HG02885 (cell line): ENCODE measurements around the gene CAVIN2.

Experiments
- ATAC-seq: cut with Tn5 transposase; IDR thresholded peaks from one replicate; pipeline ENCODE4 v1.9.1; 2021; ENCODE audit warnings: mild to moderate bottlenecking; ENCODE audit not compliant: unreplicated experiment, poor library complexity

Gene CAVIN2, protein sequence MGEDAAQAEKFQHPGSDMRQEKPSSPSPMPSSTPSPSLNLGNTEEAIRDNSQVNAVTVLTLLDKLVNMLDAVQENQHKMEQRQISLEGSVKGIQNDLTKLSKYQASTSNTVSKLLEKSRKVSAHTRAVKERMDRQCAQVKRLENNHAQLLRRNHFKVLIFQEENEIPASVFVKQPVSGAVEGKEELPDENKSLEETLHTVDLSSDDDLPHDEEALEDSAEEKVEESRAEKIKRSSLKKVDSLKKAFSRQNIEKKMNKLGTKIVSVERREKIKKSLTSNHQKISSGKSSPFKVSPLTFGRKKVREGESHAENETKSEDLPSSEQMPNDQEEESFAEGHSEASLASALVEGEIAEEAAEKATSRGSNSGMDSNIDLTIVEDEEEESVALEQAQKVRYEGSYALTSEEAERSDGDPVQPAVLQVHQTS

DNA sequence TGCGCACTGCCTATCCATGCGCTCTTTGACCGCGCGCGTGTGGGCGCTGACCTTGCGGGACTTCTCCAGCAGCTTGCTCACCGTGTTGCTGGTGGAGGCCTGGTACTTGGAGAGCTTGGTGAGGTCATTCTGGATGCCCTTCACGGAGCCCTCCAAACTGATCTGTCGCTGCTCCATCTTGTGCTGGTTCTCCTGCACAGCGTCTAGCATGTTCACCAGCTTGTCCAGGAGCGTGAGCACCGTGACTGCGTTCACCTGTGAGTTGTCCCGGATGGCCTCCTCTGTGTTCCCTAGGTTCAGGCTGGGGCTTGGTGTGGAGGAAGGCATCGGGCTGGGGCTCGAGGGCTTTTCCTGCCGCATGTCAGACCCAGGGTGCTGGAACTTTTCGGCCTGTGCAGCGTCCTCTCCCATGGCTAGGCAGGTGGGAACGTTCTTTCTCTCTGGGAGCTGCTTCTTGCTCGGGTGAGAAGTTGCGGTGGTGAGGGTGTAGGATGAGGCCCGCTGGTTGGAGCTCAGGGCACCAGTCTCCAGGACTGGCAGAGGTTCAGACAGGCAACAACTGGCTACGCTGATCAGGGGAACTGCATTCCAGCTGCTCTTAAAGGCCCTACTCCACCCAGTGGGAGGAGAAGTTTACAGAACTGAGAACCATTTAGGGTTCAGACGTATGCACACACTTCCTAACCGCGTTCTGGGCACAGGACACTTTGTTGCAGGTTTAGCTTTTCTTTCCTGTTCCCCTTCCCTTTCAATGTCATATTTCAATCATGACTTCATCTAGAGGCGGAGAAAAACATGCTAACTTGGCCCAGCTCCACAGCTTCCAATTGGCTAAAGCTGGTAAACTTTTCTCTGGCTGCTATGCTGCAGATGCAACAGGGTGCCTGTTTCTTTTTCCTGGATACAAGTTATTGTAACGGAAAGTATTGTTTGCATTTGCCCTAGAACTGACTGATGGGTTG, at the start of gene CAVIN2:
CAVIN2 (minus strand) TSS at position 574 of the 962 bp plus-strand sequence; CDS start at position 411, 163 bp downstream.
- peak; percentile 65 for ATAC-seq

DNA sequence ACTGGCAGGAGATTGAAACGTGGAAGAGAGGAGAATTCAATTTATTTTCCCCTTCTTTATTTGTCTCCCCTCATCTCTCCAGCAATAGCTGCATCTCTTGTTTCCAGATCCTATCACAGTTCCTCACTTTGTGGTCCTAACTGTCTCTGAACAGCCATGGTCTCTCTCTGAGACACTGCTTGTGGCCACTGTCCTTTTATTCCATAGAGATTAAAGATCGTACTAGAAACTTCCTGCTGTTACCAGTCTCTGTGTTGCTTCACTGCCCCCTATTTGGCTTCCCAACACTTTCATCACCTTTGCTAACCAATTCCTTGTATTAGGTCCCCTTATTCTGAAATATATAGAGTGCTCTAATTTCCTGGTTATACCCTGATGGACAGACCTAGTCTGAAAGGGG, 48.9 kb upstream of the CAVIN2 start:
- no peak for ATAC-seq

DNA sequence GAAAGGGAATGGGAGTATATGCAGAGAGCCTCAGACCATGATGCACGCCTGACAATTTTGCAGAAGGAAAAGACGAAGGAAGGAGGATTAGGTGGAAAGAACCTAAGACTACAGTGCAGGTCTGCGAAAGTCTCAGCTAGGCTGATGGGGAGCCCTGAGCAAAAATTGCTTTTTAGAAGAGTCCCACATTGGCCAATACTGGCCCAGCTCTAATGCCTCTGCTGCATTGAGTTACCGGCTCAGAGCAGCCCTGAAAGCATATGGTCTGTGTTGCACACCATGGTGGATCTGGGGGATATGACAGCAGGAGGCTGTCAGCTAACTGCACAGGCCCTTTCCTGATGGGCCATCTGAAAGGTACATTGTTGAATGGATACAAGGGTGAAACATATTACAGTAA, 48.3 kb upstream of the CAVIN2 start:
- no peak for ATAC-seq

DNA sequence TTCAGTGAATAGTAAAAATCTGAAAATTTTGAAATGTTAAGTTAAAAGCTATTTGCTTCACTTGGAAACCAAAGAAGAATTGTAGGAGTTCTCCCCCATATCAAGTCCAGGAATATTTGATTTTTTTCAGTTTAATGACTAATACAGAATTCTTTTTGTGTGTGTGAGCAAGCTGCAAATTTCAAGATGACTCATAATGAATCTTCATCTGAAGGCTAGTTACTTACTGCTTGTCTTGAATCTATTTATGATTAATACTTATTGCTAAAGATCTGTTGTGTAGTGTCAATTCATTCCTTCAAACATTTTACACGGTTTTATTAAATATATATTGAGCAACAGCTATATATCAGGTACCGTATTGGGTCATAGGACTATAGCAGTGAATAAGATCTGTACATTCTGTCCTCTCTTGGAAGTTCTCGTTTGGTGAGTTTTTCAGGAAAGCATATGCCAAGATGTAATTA, 47.8 kb upstream of the CAVIN2 start:
- ATAC-seq, result peak; percentile 42

DNA sequence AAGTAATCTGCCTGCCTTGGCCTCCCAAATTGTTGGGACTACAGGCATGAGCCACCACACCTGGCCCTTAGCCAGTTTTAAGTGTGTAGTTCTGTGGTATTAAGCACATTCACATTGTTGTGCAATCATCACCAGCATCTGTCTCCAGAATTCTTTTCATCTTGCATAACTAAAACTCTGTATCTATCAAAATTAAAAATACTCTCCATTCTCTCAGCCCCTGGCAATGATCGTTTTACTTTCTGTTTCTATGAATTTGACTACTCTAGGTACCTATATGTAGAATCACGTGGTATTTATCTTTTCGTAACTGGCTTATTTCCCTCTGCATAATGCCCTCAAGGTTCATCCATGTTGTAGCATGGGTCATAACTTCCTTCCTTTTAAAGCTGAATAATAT, 45.5 kb upstream of the CAVIN2 start:
- no peak for ATAC-seq

DNA sequence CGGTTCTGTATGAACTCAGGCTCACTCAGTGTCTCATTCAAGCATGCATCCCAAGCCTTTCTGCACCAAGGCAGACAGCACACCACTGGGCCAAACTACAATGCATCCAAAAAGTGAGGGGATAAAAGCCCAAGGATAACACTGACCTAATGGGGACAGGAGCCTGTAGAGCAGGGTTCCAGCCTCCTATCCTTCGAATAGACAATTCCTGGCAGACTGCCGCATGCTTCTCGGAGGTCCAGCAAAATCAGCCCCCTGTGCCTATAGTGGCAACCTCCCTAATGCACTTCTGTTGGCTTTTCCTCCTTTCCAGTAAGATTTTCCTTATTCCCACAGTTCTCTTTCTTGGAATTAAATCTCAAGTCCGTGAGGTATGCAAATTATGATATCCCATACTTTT, 44.8 kb upstream of the CAVIN2 start:
- ATAC-seq, result no peak

DNA sequence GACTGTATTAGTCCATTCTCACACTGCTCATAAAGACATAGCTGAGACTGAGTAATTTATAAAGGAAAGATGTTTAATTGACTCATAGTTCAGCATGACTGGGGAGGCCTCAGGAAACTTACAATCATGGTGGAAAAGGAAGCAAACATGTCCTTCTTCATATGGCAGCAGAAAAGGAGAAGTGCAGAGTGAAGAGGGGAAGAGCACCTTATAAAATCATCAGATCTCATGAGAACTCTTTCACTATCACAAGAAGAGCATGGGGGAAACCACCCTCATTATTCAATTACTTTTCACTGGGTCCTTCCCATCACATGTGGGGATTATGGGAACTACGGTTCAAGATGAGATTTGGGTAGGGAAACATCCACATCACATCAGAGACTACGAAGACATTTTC, 43.0 kb upstream of the CAVIN2 start:
- ATAC-seq, result no peak

DNA sequence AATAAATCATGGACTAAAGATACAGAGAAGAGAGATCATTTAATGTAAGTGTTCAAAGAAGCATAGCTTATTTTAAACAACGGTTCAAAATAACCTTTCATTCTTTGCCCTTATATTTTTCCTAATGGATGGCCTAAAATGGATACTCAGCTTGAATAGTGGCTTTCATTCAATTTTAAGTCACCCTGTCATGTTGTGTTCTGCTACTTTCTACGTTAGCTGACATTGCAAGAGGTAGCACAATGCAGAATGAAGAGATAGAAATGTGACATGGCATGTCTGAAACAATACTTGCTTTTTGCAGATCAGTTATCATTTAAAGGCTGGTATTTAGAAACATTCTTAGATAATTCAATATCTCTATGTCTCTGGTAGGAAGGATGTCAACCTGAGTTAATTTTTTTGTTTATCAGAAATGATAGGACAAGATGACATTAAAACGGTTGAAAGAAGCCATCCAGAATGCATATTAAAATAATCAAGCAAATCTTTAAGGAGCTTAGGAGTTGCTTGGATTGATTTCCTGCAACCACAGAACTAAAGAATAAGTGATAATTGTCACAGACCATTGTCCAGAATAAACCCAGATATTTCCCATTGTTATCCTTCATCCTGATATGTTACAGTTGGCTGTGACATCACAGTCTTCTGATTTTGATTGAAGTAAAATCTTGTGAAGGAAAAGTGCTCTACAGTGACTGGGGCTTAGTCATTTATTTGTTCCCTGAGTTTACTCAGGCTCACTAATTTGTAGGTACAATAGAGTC, 41.7 kb upstream of the CAVIN2 start:
- no peak for ATAC-seq

DNA sequence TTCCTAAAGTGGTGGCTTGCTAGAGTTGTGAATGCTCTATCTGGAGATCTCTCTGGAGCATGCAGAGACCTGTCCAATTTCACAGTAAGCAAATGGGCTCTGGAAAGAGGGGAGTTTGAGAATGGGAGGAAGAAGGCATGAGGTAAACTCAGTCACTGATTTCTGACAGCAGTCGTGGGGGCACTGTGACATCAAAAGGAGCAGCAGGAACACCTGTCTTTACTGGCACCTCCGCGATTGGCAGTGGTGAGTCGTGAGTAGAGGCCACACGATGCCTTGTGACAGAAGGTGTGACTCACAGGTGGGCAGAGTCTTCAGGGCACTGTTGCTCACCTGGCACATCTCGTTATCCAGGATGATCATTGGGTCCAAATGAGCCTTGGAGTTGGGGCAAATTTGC, 38.8 kb upstream of the CAVIN2 start:
- ATAC-seq, result no peak

DNA sequence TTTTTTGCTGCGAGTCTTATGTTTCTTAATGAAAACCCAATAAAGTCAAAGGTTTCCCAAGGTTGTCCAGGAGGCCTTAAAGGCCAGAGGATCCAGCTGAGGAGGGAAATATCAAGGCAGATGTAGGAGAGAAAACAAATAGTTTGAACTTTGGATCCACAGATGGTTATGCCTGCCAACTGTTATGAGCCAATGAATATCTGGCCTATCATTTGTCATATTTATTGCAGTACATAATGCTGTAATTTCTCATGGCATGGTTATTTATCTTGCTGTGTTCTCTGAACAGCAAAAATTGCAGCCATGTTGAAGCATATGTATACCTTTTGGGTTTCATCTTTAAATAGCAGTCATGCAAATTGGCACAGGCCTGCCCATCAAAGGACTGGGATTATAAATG, 38.2 kb upstream of the CAVIN2 start:
- ATAC-seq, result no peak

DNA sequence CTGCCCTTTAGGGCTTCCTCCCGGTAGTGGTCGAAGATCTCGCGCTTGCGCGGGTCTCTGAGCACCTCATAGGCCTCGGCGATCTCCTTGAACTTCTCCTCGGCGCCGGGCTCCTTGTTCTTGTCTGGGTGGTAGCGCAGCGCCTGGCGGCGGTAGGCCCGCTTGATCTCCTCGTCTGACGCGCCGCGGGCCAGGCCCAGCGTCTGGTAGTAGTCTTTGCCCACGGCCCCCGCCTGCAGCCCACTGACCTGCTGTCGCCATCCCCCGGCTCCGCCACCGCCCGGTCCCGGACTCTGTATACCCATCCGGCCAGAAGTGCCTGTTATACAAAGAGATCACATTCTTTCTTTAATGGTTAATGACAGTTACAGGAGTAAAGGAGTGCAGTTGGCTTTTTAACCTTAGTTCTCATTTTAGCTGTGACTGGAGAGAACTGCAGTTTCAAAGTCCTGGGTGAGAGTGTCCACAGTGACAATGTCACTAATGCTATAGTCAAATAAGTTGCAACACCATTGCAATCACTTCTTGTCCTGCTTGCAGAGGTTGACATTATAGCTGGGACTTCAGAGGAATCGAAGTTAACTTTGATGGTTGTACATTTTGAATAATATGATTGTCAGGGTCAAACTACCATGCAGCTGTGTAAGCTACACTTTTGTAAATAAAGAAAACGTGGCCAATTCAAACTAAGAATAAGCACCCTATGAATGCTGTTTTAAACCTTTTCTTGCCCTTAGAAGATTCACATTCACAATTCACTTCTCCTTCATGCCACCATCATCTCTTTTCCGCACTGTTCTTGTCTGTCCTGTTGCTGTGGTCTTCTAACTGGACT, 35.3 kb upstream of the CAVIN2 start:
- ATAC-seq, result no peak

DNA sequence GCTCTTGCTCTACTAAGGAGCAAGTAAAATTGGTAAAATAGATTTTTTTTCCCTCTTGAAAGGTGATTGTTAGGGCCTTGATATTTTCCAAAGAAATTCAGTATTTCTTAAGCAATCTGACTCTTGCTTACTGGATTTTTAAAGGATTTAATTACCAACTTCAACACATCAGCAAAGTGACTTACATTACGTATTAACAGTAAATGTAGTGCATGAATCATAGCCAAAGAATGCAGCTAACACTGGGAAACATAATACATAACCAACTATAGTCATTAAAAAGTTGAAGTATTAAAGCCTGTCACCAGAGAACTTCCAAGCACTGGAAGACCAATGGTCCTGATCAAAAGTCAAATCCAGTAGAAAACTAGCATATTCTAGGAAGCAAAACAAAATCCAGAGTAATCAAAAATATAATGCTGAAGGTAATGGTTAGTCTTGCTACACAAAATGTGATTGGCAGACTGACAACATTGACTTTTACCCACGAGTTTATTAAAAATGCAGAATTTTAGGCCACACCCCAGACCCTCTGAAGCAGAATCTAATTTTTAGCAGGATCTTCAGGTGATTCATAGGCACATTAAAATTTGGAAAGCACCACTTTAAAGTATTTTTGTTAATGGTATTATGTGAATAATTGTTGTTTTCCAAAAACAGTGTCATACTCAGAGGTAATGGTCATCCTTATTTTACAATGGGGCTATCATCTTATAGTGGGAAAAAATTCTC, 31.8 kb upstream of the CAVIN2 start:
- ATAC-seq, result no peak

DNA sequence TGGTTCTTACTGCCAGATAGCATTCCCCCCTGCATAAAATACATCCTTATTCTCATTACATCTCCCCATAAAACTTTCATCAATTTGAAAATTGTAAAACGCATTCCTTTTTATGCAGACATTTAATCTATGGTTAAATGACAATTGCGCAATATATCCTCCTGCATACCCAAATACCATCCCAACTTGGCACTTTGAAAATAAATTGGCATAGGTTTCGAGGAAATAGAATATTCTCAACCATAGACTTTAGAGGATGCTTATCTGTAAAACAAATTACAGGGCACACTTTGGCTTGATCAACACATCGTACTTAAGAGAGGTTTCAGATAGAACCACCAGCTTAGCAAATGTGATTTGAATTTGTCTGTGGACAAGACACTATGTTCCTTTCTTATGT, 31.0 kb upstream of the CAVIN2 start:
- no peak for ATAC-seq

DNA sequence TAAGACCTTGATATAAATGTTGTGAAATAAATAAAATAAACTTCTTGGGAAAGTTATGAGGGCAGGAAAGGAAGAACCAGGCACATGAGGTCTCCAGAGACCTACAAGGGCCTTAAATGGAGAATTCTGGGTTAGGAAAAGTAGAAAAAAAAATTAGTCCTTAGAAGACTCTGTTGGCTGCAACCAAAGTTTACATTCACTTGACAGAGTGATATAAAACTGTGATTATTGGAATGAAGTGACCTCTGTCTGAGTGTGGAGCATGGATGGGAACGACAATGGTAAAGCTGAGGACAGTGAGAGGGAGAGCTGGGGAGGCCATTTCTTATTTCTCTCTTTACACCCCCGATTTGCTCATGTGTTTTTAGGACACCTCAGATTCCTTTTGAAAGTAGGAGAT, 29.0 kb upstream of the CAVIN2 start:
- ATAC-seq, result no peak

DNA sequence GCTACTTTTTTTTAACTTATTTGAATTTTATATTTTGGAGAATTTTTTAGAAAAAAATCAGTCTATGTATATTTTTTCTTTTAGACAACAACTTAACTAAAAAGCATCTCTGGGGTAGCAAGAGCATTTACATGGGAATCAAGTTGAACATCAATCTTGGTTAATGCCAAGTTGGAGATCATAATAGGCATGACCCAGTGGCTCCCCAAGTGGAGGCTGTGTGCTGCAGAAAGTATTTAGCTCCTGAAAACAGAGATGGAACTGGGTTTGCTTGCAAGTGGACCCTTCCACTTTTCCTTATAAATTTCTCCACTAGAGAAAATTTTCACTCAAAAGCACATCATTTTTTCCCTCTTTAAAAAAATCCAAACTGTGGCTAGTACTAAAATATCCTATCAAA, 23.9 kb upstream of the CAVIN2 start:
- ATAC-seq, result no peak

DNA sequence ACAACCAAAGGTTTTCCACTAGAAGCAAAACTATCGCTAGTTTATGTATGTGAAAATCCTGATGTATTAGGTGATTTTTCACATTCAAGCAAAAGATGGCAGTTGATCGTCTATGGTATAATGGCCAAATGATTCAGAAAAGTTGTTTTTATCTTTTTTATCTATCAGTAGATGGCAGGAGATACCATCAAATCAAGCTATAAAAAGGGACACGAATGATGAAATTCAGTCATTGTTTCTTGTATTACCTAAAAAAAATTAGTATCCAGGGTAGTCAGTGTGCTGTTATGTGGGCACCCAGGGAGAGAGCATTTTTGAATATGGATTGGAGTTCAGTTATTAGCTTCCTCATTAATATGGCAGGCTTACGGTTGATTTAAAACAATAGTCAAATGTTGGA, 22.9 kb upstream of the CAVIN2 start:
- no peak for ATAC-seq

DNA sequence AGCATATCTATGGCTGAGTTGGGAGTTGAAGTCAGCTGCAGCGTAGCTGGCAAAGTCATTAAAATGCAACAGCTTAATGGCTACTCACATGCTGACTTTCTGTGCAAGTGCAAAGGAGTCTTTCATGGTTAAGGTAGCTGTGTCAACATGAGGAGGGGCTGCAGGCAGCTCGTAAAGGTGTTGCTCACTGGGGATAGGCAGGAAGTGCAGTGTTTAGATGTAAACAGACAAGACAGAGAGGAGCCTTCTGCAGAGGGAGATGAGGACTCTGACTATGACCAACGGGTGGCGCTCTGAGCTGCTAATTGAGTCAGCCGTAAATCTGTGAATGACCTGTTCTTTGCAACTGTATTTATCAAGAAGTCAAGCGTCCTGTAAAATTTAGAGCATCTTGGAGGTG, 22.3 kb upstream of the CAVIN2 start:
- ATAC-seq, result peak; percentile 46

DNA sequence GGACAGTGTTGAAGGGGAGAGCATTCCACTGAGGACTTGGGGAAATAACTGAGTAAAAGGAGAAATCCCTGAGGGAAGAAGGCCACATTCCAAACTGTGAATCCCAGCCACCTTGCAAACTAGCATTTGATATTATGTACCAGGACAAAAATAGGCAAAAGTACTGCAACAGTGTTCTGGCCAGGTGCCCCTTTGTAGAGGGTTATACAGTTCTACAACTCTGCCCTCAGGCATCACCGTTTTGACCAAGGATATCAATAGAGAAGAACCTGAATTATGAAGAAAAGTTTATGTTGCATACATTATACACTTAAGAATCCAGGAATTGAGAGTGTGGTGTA, 20.6 kb upstream of the CAVIN2 start:
- no peak for ATAC-seq
